ENCODE data around the gene NOL4L.

NOL4L gene

DNA sequence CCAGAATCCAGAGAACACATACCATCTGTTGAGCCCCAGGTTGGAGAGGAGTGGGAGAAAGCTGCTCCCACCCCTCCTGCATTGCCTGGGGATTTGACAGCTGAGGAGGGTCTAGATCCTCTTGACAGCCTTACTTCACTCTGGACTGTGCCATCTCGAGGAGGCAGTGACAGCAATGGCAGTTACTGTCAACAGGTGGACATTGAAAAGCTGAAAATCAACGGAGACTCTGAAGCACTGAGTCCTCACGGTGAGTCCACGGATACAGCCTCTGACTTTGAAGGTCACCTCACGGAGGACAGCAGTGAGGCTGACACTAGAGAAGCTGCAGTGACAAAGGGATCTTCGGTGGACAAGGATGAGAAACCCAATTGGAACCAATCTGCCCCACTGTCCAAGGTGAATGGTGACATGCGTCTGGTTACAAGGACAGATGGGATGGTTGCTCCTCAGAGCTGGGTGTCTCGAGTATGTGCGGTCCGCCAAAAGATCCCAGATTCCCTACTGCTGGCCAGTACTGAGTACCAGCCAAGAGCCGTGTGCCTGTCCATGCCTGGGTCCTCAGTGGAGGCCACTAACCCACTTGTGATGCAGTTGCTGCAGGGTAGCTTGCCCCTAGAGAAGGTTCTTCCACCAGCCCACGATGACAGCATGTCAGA, 149.6 kb downstream of the NOL4L start:
- peaks cover 6% of the 10 kb centered on the region for H3K36me3 ChIP-seq (ENCODE audit: control insufficient read depth, insufficient read depth, low read length)
- H3K9ac ChIP-seq (ENCODE audit: low read depth, low read length): no peak overlapping the region
- H3K27me3 ChIP-seq (ENCODE audit: control insufficient read depth, insufficient read depth, low read length): no peaks in the 10 kb centered on the region
- H3K9me3 ChIP-seq (ENCODE audit: control insufficient read depth, insufficient read depth, low read length): no peaks in the 10 kb centered on the region
- no peak overlapping the region for H3K4me3 ChIP-seq (ENCODE audit: low read depth, low read length)
- no peaks in the 10 kb centered on the region for H3K4me1 ChIP-seq (ENCODE audit: control insufficient read depth, insufficient read depth, low read length)

DNA sequence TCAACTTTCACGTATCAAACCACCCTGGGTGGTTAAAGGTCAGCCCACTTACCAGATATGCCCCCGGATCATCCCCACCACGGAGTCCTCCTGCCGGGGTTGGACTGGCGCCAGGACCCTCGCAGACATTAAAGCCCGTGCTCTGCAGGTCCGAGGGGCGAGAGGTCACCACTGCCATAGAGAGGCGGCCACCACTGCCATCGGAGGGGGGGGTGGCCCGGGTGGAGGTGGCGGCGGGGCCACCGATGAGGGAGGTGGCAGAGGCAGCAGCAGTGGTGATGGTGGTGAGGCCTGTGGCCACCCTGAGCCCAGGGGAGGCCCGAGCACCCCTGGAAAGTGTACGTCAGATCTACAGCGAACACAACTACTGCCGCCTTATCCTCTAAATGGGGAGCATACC, 150.7 kb downstream of the NOL4L start:
- Histone ChIP-seq H3K4me1 (ENCODE audit: control insufficient read depth, insufficient read depth, low read length) (no peaks in the 10 kb centered on the region), H3K4me3 (ENCODE audit: low read depth, low read length) (no peak overlapping the region), H3K9me3 (ENCODE audit: control insufficient read depth, insufficient read depth, low read length) (no peaks in the 10 kb centered on the region), H3K9ac (ENCODE audit: low read depth, low read length) (no peak overlapping the region), H3K27me3 (ENCODE audit: control insufficient read depth, insufficient read depth, low read length) (no peaks in the 10 kb centered on the region), H3K36me3 (ENCODE audit: control insufficient read depth, insufficient read depth, low read length) (peaks cover 10% of the 10 kb centered on the region)

DNA sequence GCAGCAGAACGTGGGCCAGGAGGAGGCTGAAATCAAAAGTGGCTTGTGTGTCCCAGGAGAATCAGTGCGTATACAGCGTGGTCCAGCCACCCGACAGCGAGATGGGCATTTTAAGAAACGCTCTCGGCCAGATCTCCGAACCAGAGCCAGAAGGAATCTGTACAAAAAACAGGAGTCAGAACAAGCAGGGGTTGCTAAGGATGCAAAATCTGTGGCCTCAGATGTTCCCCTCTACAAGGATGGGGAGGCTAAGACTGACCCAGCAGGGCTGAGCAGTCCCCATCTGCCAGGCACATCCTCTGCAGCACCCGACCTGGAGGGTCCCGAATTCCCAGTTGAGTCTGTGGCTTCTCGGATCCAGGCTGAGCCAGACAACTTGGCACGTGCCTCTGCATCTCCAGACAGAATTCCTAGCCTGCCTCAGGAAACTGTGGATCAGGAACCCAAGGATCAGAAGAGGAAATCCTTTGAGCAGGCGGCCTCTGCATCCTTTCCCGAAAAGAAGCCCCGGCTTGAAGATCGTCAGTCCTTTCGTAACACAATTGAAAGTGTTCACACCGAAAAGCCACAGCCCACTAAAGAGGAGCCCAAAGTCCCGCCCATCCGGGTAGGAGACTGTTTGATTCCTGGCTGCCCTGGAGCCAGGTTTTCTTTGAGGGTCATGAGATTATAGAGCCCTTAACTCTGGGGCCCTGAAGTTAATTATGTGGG, 151.7 kb downstream of the NOL4L start:
- Histone ChIP-seq H3K4me3 (ENCODE audit: low read depth, low read length) (no peak overlapping the region), H3K9me3 (ENCODE audit: control insufficient read depth, insufficient read depth, low read length) (no peaks in the 10 kb centered on the region), H3K36me3 (ENCODE audit: control insufficient read depth, insufficient read depth, low read length) (peaks cover 15% of the 10 kb centered on the region), H3K4me1 (ENCODE audit: control insufficient read depth, insufficient read depth, low read length) (no peaks in the 10 kb centered on the region), H3K27me3 (ENCODE audit: control insufficient read depth, insufficient read depth, low read length) (no peaks in the 10 kb centered on the region), H3K9ac (ENCODE audit: low read depth, low read length) (no peak overlapping the region)

DNA sequence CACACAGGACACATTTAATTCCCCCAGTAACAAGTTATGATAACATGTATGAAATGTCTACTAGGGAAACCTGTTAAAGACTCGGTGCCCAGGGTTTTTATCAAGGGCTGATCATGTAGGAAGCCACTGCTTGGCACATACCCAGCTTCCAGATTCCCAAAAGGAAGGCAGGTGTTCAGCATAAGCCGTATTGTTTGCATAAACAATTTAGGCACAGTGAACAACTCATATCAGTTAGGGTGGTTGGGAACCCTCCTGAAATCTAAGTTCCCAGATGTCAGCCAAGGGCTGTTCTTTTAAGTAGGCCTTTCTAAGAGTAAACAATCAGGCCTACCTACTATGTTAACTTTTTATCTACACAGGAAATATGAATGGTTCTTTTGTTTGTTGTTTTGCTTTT, 152.9 kb downstream of the NOL4L start:
- Histone ChIP-seq H3K4me1 (ENCODE audit: control insufficient read depth, insufficient read depth, low read length) (no peaks in the 10 kb centered on the region), H3K36me3 (ENCODE audit: control insufficient read depth, insufficient read depth, low read length) (peaks cover 15% of the 10 kb centered on the region), H3K9me3 (ENCODE audit: control insufficient read depth, insufficient read depth, low read length) (no peaks in the 10 kb centered on the region), H3K27me3 (ENCODE audit: control insufficient read depth, insufficient read depth, low read length) (no peaks in the 10 kb centered on the region), H3K4me3 (ENCODE audit: low read depth, low read length) (no peak overlapping the region), H3K9ac (ENCODE audit: low read depth, low read length) (no peak overlapping the region)

DNA sequence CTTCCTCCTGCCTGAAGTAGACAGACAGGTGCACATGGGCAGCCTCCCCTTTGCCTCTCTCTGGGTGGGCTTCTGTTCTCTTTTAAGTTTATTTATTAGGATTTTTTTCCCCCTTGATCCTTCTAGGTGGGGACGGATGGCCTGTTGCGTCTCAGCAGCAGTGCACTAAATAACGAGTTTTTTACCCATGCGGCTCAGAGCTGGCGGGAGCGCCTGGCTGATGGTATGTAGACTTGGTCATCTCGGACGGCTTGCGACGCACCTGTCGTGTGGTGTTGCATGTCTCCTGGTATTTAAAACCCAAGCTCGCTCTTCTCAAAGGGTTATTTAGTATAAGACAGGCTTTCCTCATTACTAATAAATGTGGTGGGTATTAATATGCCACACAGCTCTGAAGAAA, 153.7 kb downstream of the NOL4L start:
- Histone ChIP-seq H3K27me3 (ENCODE audit: control insufficient read depth, insufficient read depth, low read length) (no peaks in the 10 kb centered on the region), H3K9me3 (ENCODE audit: control insufficient read depth, insufficient read depth, low read length) (no peaks in the 10 kb centered on the region), H3K36me3 (ENCODE audit: control insufficient read depth, insufficient read depth, low read length) (peaks cover 15% of the 10 kb centered on the region), H3K4me3 (ENCODE audit: low read depth, low read length) (no peak overlapping the region), H3K9ac (ENCODE audit: low read depth, low read length) (no peak overlapping the region), H3K4me1 (ENCODE audit: control insufficient read depth, insufficient read depth, low read length) (no peaks in the 10 kb centered on the region)

DNA sequence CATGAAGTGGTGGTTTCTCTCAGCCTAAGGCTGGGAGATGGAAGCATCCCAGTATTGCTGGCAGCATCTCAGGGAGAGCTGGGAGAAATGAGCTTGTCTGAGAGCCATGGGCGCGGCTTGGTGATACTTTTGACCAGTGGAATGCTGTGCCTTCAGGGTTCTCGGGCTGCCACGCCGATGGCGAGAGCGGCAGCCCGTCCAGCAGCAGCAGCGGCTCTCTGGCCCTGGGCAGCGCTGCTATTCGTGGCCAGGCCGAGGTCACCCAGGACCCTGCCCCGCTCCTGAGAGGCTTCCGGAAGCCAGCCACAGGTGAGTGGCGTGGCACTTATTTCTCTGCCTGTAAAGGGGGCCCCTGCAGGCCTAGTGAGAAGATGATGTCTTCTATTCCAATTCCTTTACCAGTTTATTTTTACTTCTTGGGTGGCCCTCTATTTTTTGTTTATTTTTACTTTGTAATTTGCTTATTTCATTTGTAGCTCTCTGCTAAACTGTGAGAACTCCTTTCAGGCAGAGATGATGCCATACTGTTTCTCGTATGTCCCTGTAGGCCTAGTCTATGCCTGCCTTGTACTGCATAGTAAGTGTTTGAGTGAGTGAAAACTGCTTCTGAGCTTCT, 155.3 kb downstream of the NOL4L start:
- Histone ChIP-seq H3K9me3 (ENCODE audit: control insufficient read depth, insufficient read depth, low read length) (no peaks in the 10 kb centered on the region), H3K27me3 (ENCODE audit: control insufficient read depth, insufficient read depth, low read length) (no peaks in the 10 kb centered on the region), H3K36me3 (ENCODE audit: control insufficient read depth, insufficient read depth, low read length) (peaks cover 13% of the 10 kb centered on the region), H3K4me3 (ENCODE audit: low read depth, low read length) (no peak overlapping the region), H3K9ac (ENCODE audit: low read depth, low read length) (no peak overlapping the region), H3K4me1 (ENCODE audit: control insufficient read depth, insufficient read depth, low read length) (no peaks in the 10 kb centered on the region)

DNA sequence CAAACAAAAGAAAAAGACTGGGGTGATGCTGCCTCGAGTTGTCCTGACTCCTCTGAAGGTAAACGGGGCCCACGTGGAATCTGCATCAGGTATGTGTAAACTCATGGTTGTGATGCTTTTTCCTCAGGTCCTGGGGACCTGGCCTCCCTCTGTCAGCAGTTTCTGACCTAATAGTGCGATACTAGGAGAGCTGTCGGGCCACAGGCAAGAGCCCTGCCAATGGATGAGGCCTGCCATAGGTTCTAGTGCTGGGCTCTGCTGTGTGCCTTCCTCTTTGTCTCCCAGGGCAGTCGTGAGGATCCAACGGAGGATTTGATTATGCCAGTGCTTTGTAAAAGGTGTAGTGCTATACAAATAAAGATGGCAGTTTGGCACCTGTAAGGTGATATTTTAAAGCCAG, 155.8 kb downstream of the NOL4L start:
- no peaks in the 10 kb centered on the region for H3K27me3 ChIP-seq (ENCODE audit: control insufficient read depth, insufficient read depth, low read length)
- H3K36me3 ChIP-seq (ENCODE audit: control insufficient read depth, insufficient read depth, low read length): peaks cover 12% of the 10 kb centered on the region
- no peaks in the 10 kb centered on the region for H3K9me3 ChIP-seq (ENCODE audit: control insufficient read depth, insufficient read depth, low read length)
- H3K4me1 ChIP-seq (ENCODE audit: control insufficient read depth, insufficient read depth, low read length): no peaks in the 10 kb centered on the region
- H3K4me3 ChIP-seq (ENCODE audit: low read depth, low read length): no peak overlapping the region
- H3K9ac ChIP-seq (ENCODE audit: low read depth, low read length): no peak overlapping the region

DNA sequence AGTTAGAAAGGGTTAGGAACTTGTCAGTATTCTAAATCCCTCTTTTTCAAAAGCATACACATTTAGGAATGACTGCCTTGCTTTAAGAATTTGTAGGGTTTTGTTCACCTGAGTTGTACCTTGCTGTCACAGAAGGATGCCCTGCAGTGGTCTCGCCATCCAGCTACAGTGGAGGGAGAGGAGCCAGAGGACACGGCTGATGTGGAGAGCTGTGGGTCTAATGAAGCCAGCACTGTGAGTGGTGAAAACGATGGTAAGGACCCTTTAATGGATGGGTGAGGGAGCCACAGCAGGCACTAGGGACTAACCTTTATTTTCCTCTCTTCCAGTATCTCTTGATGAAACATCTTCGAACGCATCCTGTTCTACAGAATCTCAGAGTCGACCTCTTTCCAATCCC, 157.1 kb downstream of the NOL4L start:
- H3K27me3 ChIP-seq (ENCODE audit: control insufficient read depth, insufficient read depth, low read length): no peaks in the 10 kb centered on the region
- H3K36me3 ChIP-seq (ENCODE audit: control insufficient read depth, insufficient read depth, low read length): peaks cover 12% of the 10 kb centered on the region
- H3K9me3 ChIP-seq (ENCODE audit: control insufficient read depth, insufficient read depth, low read length): no peaks in the 10 kb centered on the region
- no peaks in the 10 kb centered on the region for H3K4me1 ChIP-seq (ENCODE audit: control insufficient read depth, insufficient read depth, low read length)
- no peak overlapping the region for H3K9ac ChIP-seq (ENCODE audit: low read depth, low read length)
- no peak overlapping the region for H3K4me3 ChIP-seq (ENCODE audit: low read depth, low read length)

DNA sequence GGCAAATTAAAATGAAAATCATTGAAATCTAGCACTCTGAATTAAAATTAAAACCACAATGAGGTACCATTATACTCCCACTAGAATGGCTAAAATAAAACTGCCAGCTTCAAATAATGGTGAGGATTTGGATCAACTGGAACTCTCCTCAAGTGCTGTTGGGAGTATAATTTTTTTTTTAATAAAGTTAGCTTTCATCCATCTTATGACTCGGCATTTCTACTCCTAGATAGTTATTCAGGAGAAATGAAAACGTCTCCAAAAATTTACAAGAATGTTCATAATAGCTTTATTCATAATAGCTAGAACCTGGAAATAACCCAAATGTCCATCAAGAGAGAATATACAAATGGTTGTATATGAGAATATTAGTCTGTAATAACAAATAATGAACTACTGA, 163.8 kb downstream of the NOL4L start:
- no peaks in the 10 kb centered on the region for H3K27me3 ChIP-seq (ENCODE audit: control insufficient read depth, insufficient read depth, low read length)
- H3K4me1 ChIP-seq (ENCODE audit: control insufficient read depth, insufficient read depth, low read length): no peaks in the 10 kb centered on the region
- no peaks in the 10 kb centered on the region for H3K9me3 ChIP-seq (ENCODE audit: control insufficient read depth, insufficient read depth, low read length)
- H3K36me3 ChIP-seq (ENCODE audit: control insufficient read depth, insufficient read depth, low read length): no peaks in the 10 kb centered on the region
- H3K4me3 ChIP-seq (ENCODE audit: low read depth, low read length): no peak overlapping the region
- no peak overlapping the region for H3K9ac ChIP-seq (ENCODE audit: low read depth, low read length)

DNA sequence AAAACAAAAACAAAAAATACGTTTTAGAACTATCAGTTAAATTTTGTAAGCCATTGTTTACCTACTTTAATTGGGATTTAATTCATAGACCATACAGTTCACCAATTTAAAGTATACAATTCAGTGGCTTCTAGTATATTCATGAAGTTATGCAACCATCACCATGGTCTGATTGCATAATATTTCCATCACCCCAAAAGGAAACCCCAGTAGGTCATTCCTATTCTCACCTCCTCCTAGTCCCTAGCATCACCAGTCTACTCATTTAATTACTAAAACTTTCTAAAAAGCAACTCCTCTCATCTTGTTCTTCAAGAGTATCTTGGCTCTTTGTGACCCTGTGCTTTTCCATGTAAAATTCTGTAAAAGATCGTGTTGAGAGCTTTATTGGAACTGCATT, 166.8 kb downstream of the NOL4L start:
- no peaks in the 10 kb centered on the region for H3K36me3 ChIP-seq (ENCODE audit: control insufficient read depth, insufficient read depth, low read length)
- no peaks in the 10 kb centered on the region for H3K9me3 ChIP-seq (ENCODE audit: control insufficient read depth, insufficient read depth, low read length)
- H3K9ac ChIP-seq (ENCODE audit: low read depth, low read length): no peak overlapping the region
- no peaks in the 10 kb centered on the region for H3K4me1 ChIP-seq (ENCODE audit: control insufficient read depth, insufficient read depth, low read length)
- H3K4me3 ChIP-seq (ENCODE audit: low read depth, low read length): no peak overlapping the region
- no peaks in the 10 kb centered on the region for H3K27me3 ChIP-seq (ENCODE audit: control insufficient read depth, insufficient read depth, low read length)

DNA sequence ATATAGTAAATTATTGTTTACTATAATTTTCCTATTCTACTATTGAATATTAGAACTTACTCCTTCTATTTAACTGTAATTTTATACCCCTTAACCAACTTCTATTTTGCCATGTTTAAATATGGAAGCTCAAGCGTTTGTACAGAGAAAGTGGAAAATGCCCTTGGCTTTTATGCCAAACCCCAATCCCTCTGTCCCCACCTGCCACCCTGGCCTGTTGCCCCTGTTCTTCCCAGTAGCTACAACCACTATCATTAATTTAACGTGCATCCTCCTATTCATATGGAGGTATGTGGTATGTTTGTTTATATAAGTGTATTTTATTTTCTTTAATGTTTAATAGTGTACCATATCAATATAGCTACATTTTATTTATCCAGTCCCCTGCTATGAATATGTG, 168.9 kb downstream of the NOL4L start:
- no peak overlapping the region for H3K4me3 ChIP-seq (ENCODE audit: low read depth, low read length)
- no peak overlapping the region for H3K9ac ChIP-seq (ENCODE audit: low read depth, low read length)
- no peaks in the 10 kb centered on the region for H3K4me1 ChIP-seq (ENCODE audit: control insufficient read depth, insufficient read depth, low read length)
- H3K9me3 ChIP-seq (ENCODE audit: control insufficient read depth, insufficient read depth, low read length): no peaks in the 10 kb centered on the region
- H3K36me3 ChIP-seq (ENCODE audit: control insufficient read depth, insufficient read depth, low read length): no peaks in the 10 kb centered on the region
- H3K27me3 ChIP-seq (ENCODE audit: control insufficient read depth, insufficient read depth, low read length): no peaks in the 10 kb centered on the region

DNA sequence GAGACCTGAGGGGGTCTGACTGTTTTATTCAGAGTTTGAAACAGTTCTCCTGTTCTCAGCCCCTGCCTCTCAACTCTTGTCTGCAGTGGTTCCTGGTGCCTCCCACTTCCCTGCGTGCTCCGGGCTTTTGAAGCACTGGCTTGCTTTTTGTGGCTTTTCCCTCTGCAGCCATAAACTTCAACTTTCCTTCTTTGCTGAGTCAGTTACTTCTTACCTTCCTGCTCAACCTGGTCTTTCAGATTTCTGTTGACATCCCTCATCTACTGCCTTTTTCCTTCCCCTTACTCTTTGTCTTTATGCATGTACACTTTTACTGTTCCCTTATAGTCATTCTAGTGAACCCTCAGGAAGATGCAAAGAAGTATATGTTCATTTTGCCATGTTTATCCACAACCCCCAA, 169.6 kb downstream of the NOL4L start:
- H3K9ac ChIP-seq (ENCODE audit: low read depth, low read length): no peak overlapping the region
- H3K4me3 ChIP-seq (ENCODE audit: low read depth, low read length): no peak overlapping the region
- no peaks in the 10 kb centered on the region for H3K36me3 ChIP-seq (ENCODE audit: control insufficient read depth, insufficient read depth, low read length)
- no peaks in the 10 kb centered on the region for H3K27me3 ChIP-seq (ENCODE audit: control insufficient read depth, insufficient read depth, low read length)
- H3K4me1 ChIP-seq (ENCODE audit: control insufficient read depth, insufficient read depth, low read length): no peaks in the 10 kb centered on the region
- H3K9me3 ChIP-seq (ENCODE audit: control insufficient read depth, insufficient read depth, low read length): no peaks in the 10 kb centered on the region

Measured in iPS-15b (cell line).